ENCODE results near the gene CEP19.
"Not testable (repeated sequence)": the region's sequence is repeated elsewhere in the genome, so short reads cannot be mapped to it uniquely, and the experiment has no call there.

CEP19 gene

GRCh38 chr3:196737655-196738054 is 25.6 kb upstream of the CEP19 start:
- Histone ChIP-seq H3K36me3 (no peaks in the 10 kb centered on the region; the same call in 1 of the 2 replicates), H3K4me3 (ENCODE audit: low read depth, low read length) (no peak overlapping the region), H3K27ac (no peak overlapping the region), H3K27me3 (ENCODE audit: insufficient read depth, low read depth, severe bottlenecking) (no peaks in the 10 kb centered on the region), H3K9me3 (ENCODE audit: severe bottlenecking) (no peaks in the 10 kb centered on the region)
- DNase-seq = no peak
- no peak for TF ChIP-seq CTCF (IDR thresholded peaks at IDR 0.05; ENCODE audit: low read depth, low read length)

- Histone ChIP-seq H3K27ac (no peak overlapping the region), H3K9me3 (ENCODE audit: severe bottlenecking) (no peaks in the 10 kb centered on the region), H3K4me3 (ENCODE audit: low read depth, low read length) (no peak overlapping the region), H3K36me3 (no peaks in the 10 kb centered on the region; the same call in 1 of the 2 replicates), H3K27me3 (ENCODE audit: insufficient read depth, low read depth, severe bottlenecking) (no peaks in the 10 kb centered on the region)
- DNase-seq = no peak
- TF ChIP-seq CTCF (IDR thresholded peaks at IDR 0.05; ENCODE audit: low read depth, low read length) = no peak
Observed at GRCh38 chr3:196736670-196737374, 24.8 kb upstream of the CEP19 start.

- DNase-seq = no peak
- Histone ChIP-seq H3K9me3 (ENCODE audit: severe bottlenecking) (no peaks in the 10 kb centered on the region), H3K27ac (no peak overlapping the region), H3K27me3 (ENCODE audit: insufficient read depth, low read depth, severe bottlenecking) (no peaks in the 10 kb centered on the region), H3K36me3 (no peaks in the 10 kb centered on the region; the same call in 1 of the 2 replicates), H3K4me3 (ENCODE audit: low read depth, low read length) (no peak overlapping the region)
- TF ChIP-seq CTCF (IDR thresholded peaks at IDR 0.05; ENCODE audit: low read depth, low read length) = no peak
Observed at GRCh38 chr3:196735751-196736150, 23.7 kb upstream of the CEP19 start.

GRCh38 chr3:196726788-196727675 is 15.0 kb upstream of the CEP19 start:
- no peaks in the 10 kb centered on the region for H3K9me3 ChIP-seq (ENCODE audit: severe bottlenecking)
- no peak for TF ChIP-seq CTCF (IDR thresholded peaks at IDR 0.05; ENCODE audit: low read depth, low read length)
- H3K4me3 ChIP-seq (ENCODE audit: low read depth, low read length) = no peak overlapping the region
- no peak overlapping the region for H3K27ac ChIP-seq
- no peaks in the 10 kb centered on the region for H3K36me3 ChIP-seq
- H3K27me3 ChIP-seq (ENCODE audit: insufficient read depth, low read depth, severe bottlenecking) = no peaks in the 10 kb centered on the region
- DNase-seq = no peak

- Histone ChIP-seq H3K27me3 (ENCODE audit: insufficient read depth, low read depth, severe bottlenecking) (no peaks in the 10 kb centered on the region), H3K9me3 (ENCODE audit: severe bottlenecking) (no peaks in the 10 kb centered on the region), H3K27ac (no peak overlapping the region), H3K4me3 (ENCODE audit: low read depth, low read length) (no peak overlapping the region), H3K36me3 (no peaks in the 10 kb centered on the region)
- no peak for TF ChIP-seq CTCF (IDR thresholded peaks at IDR 0.05; ENCODE audit: low read depth, low read length)
- no peak for DNase-seq
Observed at GRCh38 chr3:196721097-196721496, 9.0 kb upstream of the CEP19 start.

GRCh38 chr3:196717162-196717561 is 5.1 kb upstream of the CEP19 start:
- not testable (repeated sequence) for H3K9me3 ChIP-seq (ENCODE audit: severe bottlenecking); H3K4me3 ChIP-seq (ENCODE audit: low read depth, low read length); H3K27ac ChIP-seq; DNase-seq; H3K36me3 ChIP-seq; H3K27me3 ChIP-seq (ENCODE audit: insufficient read depth, low read depth, severe bottlenecking)
